ENCODE measurements around the gene MAGT1.
"Not testable (repeated sequence)": the region's sequence is repeated elsewhere in the genome, so short reads cannot be mapped to it uniquely, and the experiment has no call there.

The MAGT1 gene

GRCh38 chrX:77894921-77895886 is at the start of gene MAGT1:
Gene MAGT1, minus strand, starts transcription at chrX:77895435. Its CDS starts 25 bp downstream, at chrX:77895410.
- in situ Hi-C loops (cut with HindIII; ENCODE audit: low sequenced_read_pairs) = no loop called here

- in situ Hi-C loops (cut with HindIII; ENCODE audit: low sequenced_read_pairs) = not testable (repeated sequence)
These were observed 49.8 kb upstream of the MAGT1 start for GRCh38 chrX:77945031-77945430.

GRCh38 chrX:77938083-77938680 is 42.9 kb upstream of the MAGT1 start:
- in situ Hi-C loops (cut with HindIII; ENCODE audit: low sequenced_read_pairs) = no loop called here

- in situ Hi-C loops (cut with HindIII; ENCODE audit: low sequenced_read_pairs) = no loop called here
These were observed 42.1 kb upstream of the MAGT1 start for GRCh38 chrX:77937291-77937690.

- in situ Hi-C loops (cut with HindIII; ENCODE audit: low sequenced_read_pairs) = no loop called here
These were observed 41.1 kb upstream of the MAGT1 start for GRCh38 chrX:77936299-77936698.

- in situ Hi-C loops (cut with HindIII; ENCODE audit: low sequenced_read_pairs) = no loop called here
These were observed 40.7 kb upstream of the MAGT1 start for GRCh38 chrX:77935886-77936285.

GRCh38 chrX:77930581-77930980 is 35.3 kb upstream of the MAGT1 start:
- in situ Hi-C loops (cut with HindIII; ENCODE audit: low sequenced_read_pairs) = no loop called here

- in situ Hi-C loops (cut with HindIII; ENCODE audit: low sequenced_read_pairs) = no loop called here
These were observed 30.5 kb upstream of the MAGT1 start for GRCh38 chrX:77925764-77926163.

GRCh38 chrX:77924320-77924859 is 29.2 kb upstream of the MAGT1 start:
- in situ Hi-C loops (cut with HindIII; ENCODE audit: low sequenced_read_pairs) = no loop called here

- in situ Hi-C loops (cut with HindIII; ENCODE audit: low sequenced_read_pairs) = no loop called here
These were observed 27.6 kb upstream of the MAGT1 start for GRCh38 chrX:77922787-77923186.

- in situ Hi-C loops (cut with HindIII; ENCODE audit: low sequenced_read_pairs) = not testable (repeated sequence)
These were observed 24.1 kb upstream of the MAGT1 start for GRCh38 chrX:77919370-77919769.

GRCh38 chrX:77918568-77918967 is 23.3 kb upstream of the MAGT1 start:
- in situ Hi-C loops (cut with HindIII; ENCODE audit: low sequenced_read_pairs) = no loop called here

GRCh38 chrX:77917294-77917933 is 22.2 kb upstream of the MAGT1 start:
- in situ Hi-C loops (cut with HindIII; ENCODE audit: low sequenced_read_pairs) = no loop called here

- in situ Hi-C loops (cut with HindIII; ENCODE audit: low sequenced_read_pairs) = no loop called here
These were observed 15.0 kb upstream of the MAGT1 start, which contains the start of gene ATP7A for GRCh38 chrX:77910108-77910840. Gene ATP7A, plus strand, starts transcription at chrX:77910693. Its CDS starts 60,949 bp downstream, at chrX:77971642.

GRCh38 chrX:77901506-77901905 is 6.3 kb upstream of the MAGT1 start:
- in situ Hi-C loops (cut with HindIII; ENCODE audit: low sequenced_read_pairs) = no loop called here

- in situ Hi-C loops (cut with HindIII; ENCODE audit: low sequenced_read_pairs) = no loop called here
These were observed 5.5 kb upstream of the MAGT1 start for GRCh38 chrX:77900688-77901087.

- in situ Hi-C loops (cut with HindIII; ENCODE audit: low sequenced_read_pairs) = no loop called here
These were observed 4.0 kb upstream of the MAGT1 start, which contains the start of gene COX7B for GRCh38 chrX:77899081-77899828. Gene COX7B, plus strand, starts transcription at chrX:77899468. Its CDS starts 86 bp downstream, at chrX:77899554.

GRCh38 chrX:77893713-77894112 is 1.5 kb downstream of the MAGT1 start:
- in situ Hi-C loops (cut with HindIII; ENCODE audit: low sequenced_read_pairs) = no loop called here

GRCh38 chrX:77892887-77893286 is 2.3 kb downstream of the MAGT1 start:
- in situ Hi-C loops (cut with HindIII; ENCODE audit: low sequenced_read_pairs) = no loop called here

GRCh38 chrX:77881418-77881817 is 13.8 kb downstream of the MAGT1 start:
- in situ Hi-C loops (cut with HindIII; ENCODE audit: low sequenced_read_pairs) = not testable (repeated sequence)

Data from DLD1 (cell line).